ENCODE measurements around the gene UBFD1.
"Not testable (repeated sequence)": the region's sequence is repeated elsewhere in the genome, so short reads cannot be mapped to it uniquely, and the experiment has no call there.

Gene UBFD1

GRCh38 chr16:23527961-23528643 is 29.4 kb upstream of the UBFD1 start:
- no peak for DNase-seq (ENCODE audit: low read depth)

GRCh38 chr16:23528644-23529310 is 28.8 kb upstream of the UBFD1 start:
- no peak for DNase-seq (ENCODE audit: low read depth)

GRCh38 chr16:23530062-23530461 is 27.5 kb upstream of the UBFD1 start:
- no peak for DNase-seq (ENCODE audit: low read depth)

GRCh38 chr16:23532448-23532847 is 25.1 kb upstream of the UBFD1 start:
- no peak for DNase-seq (ENCODE audit: low read depth)

- no peak for DNase-seq (ENCODE audit: low read depth)
Measured at GRCh38 chr16:23534868-23535860, 22.4 kb upstream of the UBFD1 start.

- no peak for DNase-seq (ENCODE audit: low read depth)
Measured at GRCh38 chr16:23535901-23536300, 21.6 kb upstream of the UBFD1 start.

- no peak for DNase-seq (ENCODE audit: low read depth)
Measured at GRCh38 chr16:23537390-23537789, 20.1 kb upstream of the UBFD1 start.

GRCh38 chr16:23538919-23539278 is 18.6 kb upstream of the UBFD1 start:
- DNase-seq (ENCODE audit: low read depth): no peak

- DNase-seq (ENCODE audit: low read depth): no peak
Measured at GRCh38 chr16:23539984-23540816, 17.3 kb upstream of the UBFD1 start.

GRCh38 chr16:23540817-23541178 is 16.7 kb upstream of the UBFD1 start:
- not testable (repeated sequence) for DNase-seq (ENCODE audit: low read depth)

- DNase-seq (ENCODE audit: low read depth): no peak
Measured at GRCh38 chr16:23544436-23544835, 13.1 kb upstream of the UBFD1 start.

GRCh38 chr16:23549938-23550337 is 7.6 kb upstream of the UBFD1 start:
- DNase-seq (ENCODE audit: low read depth): no peak

- DNase-seq (ENCODE audit: low read depth): no peak
Measured at GRCh38 chr16:23552161-23552560, 5.4 kb upstream of the UBFD1 start.

- DNase-seq (ENCODE audit: low read depth): no peak
Measured at GRCh38 chr16:23554536-23554935, 3.0 kb upstream of the UBFD1 start.

GRCh38 chr16:23557779-23558702 is 514 bp downstream of the UBFD1 start:
- no peak for DNase-seq (ENCODE audit: low read depth)

GRCh38 chr16:23561586-23561985 is 4.1 kb downstream of the UBFD1 start:
- no peak for DNase-seq (ENCODE audit: low read depth)

- no peak for DNase-seq (ENCODE audit: low read depth)
Measured at GRCh38 chr16:23562505-23562904, 5.0 kb downstream of the UBFD1 start.

GRCh38 chr16:23563186-23563585 is 5.7 kb downstream of the UBFD1 start:
- no peak for DNase-seq (ENCODE audit: low read depth)

- DNase-seq (ENCODE audit: low read depth): no peak
Measured at GRCh38 chr16:23564575-23565363, 7.2 kb downstream of the UBFD1 start.

GRCh38 chr16:23566724-23567123 is 9.2 kb downstream of the UBFD1 start:
- DNase-seq (ENCODE audit: low read depth): no peak

Measured in stimulated activated CD4-positive, alpha-beta T cell treated with anti-CD3 and anti-CD28 coated beads, Interleukin-2, amount 100 ng/mL, for 4 hours (primary cell).